Mucosa of rectum (tissue), 2 donors: ENCODE results near the gene BIN1.
A peak's percentile ranks its signal among the peaks of the same experiment; 100 is the strongest.

ENCODE experiments used
- H3K27ac ChIP-seq, 2 donors: one replicate each; pipeline ENCODE4 v1.7.0; 2013; ENCODE audit warnings: inconsistent platforms in 2 of 2, low read depth in 2 of 2, low read length in 2 of 2
- H3K27me3 ChIP-seq, 2 donors: one replicate each; pipeline ENCODE4 v1.7.0; 2013; ENCODE audit warnings: low read length in 2 of 2; ENCODE audit not compliant: control insufficient read depth in 2 of 2, insufficient read depth in 2 of 2
- H3K36me3 ChIP-seq, 2 donors: one replicate each; pipeline ENCODE4 v1.7.0; 2013; ENCODE audit warnings: low read length in 2 of 2; ENCODE audit not compliant: control insufficient read depth in 2 of 2, insufficient read depth in 2 of 2
- H3K4me1 ChIP-seq, 2 donors: one replicate each; pipeline ENCODE4 v1.7.0; 2013; ENCODE audit warnings: low read length in 2 of 2, mild to moderate bottlenecking in 1 of 2; ENCODE audit not compliant: control insufficient read depth in 2 of 2, insufficient read depth in 2 of 2
- H3K4me3 ChIP-seq, 2 donors: one replicate each; pipeline ENCODE4 v1.7.0; 2013; ENCODE audit warnings: low read length in 2 of 2
- H3K9ac ChIP-seq, 2 donors: one replicate each; pipeline ENCODE4 v1.7.0; 2013; ENCODE audit warnings: low read length in 2 of 2, low read depth in 1 of 2, mild to moderate bottlenecking in 1 of 2
- H3K9me3 ChIP-seq, 2 donors: one replicate each; pipeline ENCODE4 v1.7.0; 2013; ENCODE audit warnings: low read length in 2 of 2; ENCODE audit not compliant: control insufficient read depth in 2 of 2
- donor health status: healthy.
- donor health status: Normal muscosa, but diverticular disease.

BIN1 gene

DNA sequence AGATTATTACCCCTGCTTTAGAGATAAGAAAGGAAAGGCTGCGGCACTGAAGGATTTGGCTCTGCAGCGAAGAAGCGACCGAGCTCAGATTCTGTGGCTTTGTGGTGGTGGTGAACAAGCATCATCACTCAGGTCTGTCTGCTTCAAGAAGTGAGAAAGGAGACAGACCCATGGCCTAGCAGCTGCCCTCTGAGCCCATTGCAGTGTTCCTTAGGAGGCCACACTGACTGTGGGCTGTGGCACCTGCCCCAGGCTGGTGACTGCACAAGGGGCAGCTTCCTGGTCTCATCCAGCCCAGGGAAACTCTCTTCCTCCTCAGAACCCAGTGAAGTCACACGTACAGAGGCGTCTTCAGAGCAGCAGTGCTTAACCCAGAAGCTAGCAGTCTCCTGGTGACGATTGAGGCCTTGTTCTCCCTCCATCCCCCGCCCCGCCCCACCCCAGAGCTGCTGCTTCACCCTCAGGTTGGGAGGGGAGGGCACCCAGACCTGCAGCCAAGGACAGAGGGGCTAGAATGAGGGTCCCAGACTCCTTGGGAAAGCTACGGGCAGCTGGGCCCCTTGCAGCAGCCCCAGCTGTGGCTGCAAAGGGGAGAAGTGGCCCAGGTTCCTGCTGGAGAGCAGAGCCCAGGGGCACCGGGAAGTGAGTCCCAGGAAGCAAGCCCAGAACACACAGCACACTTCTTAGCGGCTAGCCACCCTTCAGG lies 22.2 kb downstream of the BIN1 start:
- no peak overlapping the region for H3K4me3 ChIP-seq
- peak overlapping the region; percentile 24 to 52 for H3K9ac ChIP-seq

DNA sequence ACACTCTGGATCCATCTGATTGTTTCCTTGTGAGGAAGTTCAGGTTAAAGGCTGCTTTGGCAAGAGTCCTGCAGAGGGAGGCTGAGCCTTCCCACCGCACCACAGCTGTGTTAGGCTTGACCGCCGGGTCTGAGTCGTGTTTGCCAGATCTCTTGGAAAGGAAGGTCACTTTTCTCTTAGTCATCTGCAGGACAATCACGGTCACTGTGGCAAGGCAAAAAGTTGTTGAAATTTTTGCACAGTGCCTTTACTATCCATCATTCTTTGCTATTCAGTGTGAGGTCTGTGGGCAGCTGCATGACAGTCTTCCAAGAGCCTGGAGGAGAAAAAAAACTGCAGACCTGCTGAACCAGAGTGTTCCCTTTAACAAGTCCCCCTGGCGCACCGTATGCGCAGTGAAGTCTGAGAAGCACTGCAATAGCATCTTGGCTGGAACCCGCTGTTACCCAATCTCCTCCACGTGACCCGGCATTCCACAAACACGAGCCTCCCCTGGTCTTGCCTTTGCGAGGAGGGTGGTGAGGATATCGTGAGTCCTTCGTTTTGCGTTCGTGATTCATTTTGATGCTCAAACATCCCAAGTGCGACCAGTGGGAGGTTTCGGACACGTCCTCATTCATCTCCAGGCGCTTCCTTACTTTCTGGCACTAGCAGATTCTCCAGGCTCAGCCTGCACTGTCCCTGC lies 23.0 kb downstream of the BIN1 start:
- Histone ChIP-seq H3K9ac (no peak overlapping the region), H3K4me1 (peaks cover 47 to 49% of the 10 kb centered on the region in 2 donors)

More for the DNA sequence above, 22.2 kb downstream of the BIN1 start:
- peak overlapping the region; percentile 41 to 76 for H3K27ac ChIP-seq
- no peaks in the 10 kb centered on the region for H3K9me3 ChIP-seq
- H3K4me1 ChIP-seq = peaks cover 45 to 47% of the 10 kb centered on the region in 2 donors
- H3K27me3 ChIP-seq = no peaks in the 10 kb centered on the region
- no peaks in the 10 kb centered on the region for H3K36me3 ChIP-seq

DNA sequence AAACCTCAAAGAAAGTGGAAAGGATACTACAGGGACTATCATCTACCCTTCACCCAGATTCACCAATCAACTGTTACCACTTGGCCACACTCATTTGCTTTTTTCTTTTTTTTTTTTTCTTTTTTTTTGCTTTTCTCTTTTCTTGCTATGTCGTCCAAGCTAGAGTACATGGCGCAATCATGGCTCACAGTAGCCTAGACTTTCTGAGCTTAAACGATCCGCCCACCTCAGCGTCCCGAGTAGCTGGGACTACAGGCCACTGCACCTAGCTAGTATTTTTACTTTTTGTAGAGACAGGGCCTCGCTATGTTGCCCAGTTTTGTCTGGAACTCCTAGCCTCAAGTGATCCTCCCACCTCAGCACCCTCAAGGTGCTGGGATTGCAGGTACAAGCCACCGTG lies 24.0 kb downstream of the BIN1 start:
- Histone ChIP-seq H3K27ac (no peak overlapping the region), H3K4me1 (peaks cover 48 to 49% of the 10 kb centered on the region in 2 donors), H3K4me3 (no peak overlapping the region), H3K36me3 (no peaks in the 10 kb centered on the region), H3K9ac (no peak overlapping the region), H3K27me3 (no peaks in the 10 kb centered on the region), H3K9me3 (no peaks in the 10 kb centered on the region)

More for the DNA sequence above, 23.0 kb downstream of the BIN1 start:
- H3K36me3 ChIP-seq = no peaks in the 10 kb centered on the region
- H3K9me3 ChIP-seq = no peaks in the 10 kb centered on the region
- no peak overlapping the region for H3K4me3 ChIP-seq
- no peaks in the 10 kb centered on the region for H3K27me3 ChIP-seq
- H3K27ac ChIP-seq = peak overlapping the region; percentile 41 to 76

DNA sequence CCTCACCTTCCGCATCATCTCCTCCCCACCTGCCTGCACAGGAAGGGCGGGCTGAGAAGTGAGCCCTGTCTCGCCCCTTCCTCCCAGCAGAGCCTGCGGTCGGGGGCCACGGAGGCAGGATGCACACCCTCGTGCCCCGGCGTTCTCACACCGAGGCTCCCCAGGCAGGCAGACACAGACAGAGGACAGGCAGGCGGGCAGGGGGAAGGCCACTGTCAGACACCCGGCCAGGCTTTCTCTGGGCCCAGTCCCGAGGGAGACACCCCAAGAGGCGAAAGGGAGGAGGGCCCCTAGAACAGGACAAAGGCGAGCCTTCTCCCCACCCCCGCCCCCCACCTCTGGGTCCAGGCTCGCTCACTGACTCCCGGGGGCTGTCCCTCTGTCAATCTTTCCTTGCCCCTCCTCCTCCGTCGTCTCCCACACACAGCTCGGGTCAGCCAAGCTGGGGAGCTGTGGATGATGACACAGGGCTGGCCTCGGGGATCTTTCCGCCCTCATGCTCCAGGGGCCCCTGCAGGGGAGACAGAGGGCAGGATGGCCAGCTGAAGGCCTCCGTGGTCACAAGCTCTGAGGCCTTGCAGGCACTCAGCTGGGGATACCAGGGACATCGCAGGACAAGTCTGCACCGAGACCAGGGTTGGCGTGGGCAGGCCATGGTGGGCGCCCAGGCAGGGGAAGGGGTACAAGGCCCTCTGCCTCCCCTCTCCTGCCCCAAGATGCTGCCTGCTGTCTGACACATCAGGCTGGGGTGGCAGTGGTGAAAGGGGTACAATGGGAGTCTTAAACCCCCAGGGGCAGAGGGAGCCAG lies 24.9 kb downstream of the BIN1 start:
- Histone ChIP-seq H3K4me1 (peaks cover 43 to 46% of the 10 kb centered on the region in 2 donors), H3K27ac (peak overlapping the region; percentile 30 to 70), H3K9me3 (no peaks in the 10 kb centered on the region), H3K9ac (peak overlapping the region; percentile 19 to 52), H3K4me3 (peak overlapping the region in 1 of 2 donors; percentile 50), H3K36me3 (no peaks in the 10 kb centered on the region), H3K27me3 (no peaks in the 10 kb centered on the region)

DNA sequence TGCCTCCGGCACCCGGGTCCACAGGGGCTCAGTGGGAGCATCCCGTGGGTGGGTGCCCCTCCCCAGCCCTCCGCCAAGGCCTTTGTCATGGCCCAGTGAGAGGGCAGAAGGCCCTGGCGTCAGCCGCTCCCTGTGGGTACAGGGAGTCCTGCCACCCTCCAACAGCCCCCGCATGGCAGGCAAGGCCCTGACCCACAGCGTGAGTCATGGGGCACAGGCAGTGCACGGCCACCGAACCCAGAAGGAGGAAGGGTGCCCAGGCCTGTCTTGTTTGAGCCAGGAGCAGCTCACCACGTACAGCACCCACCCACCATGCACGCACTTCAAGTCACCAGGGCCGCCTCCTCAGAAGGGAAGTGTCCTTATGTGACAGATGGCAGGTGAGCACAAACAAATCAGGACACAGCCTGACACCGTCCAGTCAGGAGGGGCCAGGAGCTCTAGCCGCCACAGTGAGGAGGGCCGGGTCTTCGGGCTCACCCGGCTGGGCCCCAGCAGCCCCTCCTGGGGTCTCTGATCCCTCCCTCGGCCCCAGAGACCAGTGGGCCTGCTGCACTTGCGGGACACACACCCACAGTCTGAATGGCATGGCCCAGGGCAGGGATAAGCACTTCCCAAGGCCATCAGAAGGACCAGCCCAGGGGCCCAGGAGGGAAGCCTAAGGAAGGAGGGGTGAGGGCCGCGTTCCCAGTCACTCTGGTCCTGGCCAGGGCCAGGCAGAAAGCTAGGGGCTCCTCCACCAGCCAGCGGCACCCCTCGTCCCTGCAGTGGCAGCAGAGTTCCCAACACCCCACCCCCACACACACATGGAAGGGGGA lies 25.8 kb downstream of the BIN1 start:
- H3K4me3 ChIP-seq = peak overlapping the region in 1 of 2 donors; percentile 50
- peak overlapping the region; percentile 30 to 70 for H3K27ac ChIP-seq
- H3K4me1 ChIP-seq = peaks cover 40 to 46% of the 10 kb centered on the region in 2 donors

DNA sequence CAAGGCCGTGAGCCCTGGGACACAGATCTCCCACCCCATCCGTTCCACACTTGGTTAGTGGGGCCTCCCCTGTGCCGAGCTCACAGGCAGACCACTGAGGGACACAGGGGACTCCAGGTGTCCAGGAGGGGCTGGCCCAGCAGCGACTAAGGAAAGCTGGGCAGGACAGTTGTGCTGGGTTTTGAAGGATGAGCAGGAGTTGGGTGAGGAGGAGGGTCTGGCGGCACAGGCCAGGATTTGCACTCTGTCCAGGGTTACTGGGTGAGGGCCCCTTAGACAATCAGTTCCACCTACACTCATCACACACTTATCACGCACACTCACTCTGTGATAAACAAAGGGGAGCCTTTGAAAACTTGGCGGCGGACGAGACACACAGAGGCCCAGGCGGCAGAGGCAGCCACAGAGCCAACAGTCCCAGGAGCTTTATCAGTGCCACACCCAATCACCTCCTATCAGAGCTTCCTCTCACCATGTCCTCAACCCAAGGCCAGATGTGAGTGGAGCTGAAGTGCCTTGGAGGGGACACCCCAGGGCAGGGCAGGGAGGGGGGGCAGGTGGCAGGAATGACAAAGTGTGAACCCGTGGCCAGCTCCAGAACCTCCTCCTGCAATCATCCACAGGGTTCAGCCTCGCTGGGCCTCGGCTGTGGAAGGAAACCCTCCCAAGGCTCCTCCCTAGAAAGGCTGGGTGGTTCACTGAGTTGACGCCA lies 26.6 kb downstream of the BIN1 start:
- no peaks in the 10 kb centered on the region for H3K27me3 ChIP-seq
- H3K9ac ChIP-seq = peak overlapping the region; percentile 1 to 9
- H3K9me3 ChIP-seq = no peaks in the 10 kb centered on the region
- no peaks in the 10 kb centered on the region for H3K36me3 ChIP-seq
- peak overlapping the region in 1 of 2 donors; percentile 50 for H3K4me3 ChIP-seq
- H3K4me1 ChIP-seq = peaks cover 32 to 41% of the 10 kb centered on the region in 2 donors
- H3K27ac ChIP-seq = peak overlapping the region; percentile 30 to 70

More for the DNA sequence above, 25.8 kb downstream of the BIN1 start:
- H3K27me3 ChIP-seq = no peaks in the 10 kb centered on the region
- H3K36me3 ChIP-seq = no peaks in the 10 kb centered on the region
- peak overlapping the region; percentile 19 to 52 for H3K9ac ChIP-seq
- H3K9me3 ChIP-seq = no peaks in the 10 kb centered on the region

DNA sequence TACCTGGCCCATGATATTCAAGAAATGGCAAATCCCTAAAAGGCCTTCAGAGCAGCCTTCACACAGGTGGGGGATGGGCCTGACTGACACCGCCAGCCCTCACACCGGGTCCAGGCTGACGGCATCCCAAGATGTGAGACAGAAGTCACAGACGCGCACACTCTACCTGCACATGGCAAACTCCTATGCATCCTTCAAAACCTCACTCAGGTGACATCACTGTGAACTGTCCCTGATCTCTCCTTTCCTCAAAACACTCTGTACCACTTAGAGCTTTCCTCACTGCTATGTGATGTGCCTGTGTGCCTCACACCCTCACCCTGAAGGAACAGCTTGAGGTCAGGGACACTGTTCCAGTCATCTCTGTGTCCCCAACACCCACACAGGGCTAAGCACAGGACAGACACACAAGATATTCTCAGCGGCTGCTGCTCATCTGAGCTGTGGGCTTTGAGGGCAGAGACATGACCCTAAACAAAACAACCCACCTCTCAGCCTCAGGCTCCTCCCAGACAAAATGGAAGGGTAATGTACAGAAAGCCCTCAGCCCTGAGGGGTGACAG lies 27.5 kb downstream of the BIN1 start:
- Histone ChIP-seq H3K9ac (peak overlapping the region in 1 of 2 donors; percentile 9), H3K27ac (no peak overlapping the region), H3K9me3 (no peaks in the 10 kb centered on the region), H3K4me1 (peaks cover 24 to 33% of the 10 kb centered on the region in 2 donors), H3K4me3 (no peak overlapping the region), H3K36me3 (no peaks in the 10 kb centered on the region), H3K27me3 (no peaks in the 10 kb centered on the region)

DNA sequence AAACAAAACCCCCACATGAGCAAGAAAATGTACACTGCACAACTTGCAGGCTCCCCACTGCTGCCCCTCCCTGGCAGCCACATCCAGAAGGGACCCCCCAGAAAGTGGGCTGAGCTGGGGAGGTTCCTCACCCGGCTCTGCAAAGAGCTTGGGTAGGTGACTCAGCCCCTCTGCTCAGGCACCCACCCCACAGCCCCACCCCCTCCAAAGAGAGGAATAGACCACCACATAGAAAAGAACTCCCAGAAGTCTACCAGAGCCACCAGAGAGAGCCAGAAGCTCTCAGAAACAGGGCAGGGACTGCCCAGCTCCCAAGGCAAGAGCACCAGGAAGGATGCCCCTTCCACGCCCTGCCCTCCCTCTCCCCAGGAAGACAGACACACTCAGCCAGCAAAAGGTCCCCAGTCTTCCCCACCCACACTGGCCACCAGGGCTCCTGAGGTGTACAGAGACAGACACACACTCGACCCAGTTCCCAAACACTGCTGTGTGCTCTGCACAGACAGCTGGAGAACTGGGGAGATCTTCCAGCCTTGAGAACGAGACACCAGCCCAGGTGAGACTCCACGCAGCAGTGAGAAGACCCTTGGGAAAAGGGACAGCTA lies 28.2 kb downstream of the BIN1 start:
- Histone ChIP-seq H3K9me3 (no peaks in the 10 kb centered on the region), H3K27ac (no peak overlapping the region), H3K36me3 (no peaks in the 10 kb centered on the region), H3K27me3 (no peaks in the 10 kb centered on the region), H3K4me3 (no peak overlapping the region), H3K4me1 (peaks cover 20 to 28% of the 10 kb centered on the region in 2 donors), H3K9ac (no peak overlapping the region)
